Heart right ventricle (tissue), 16 donors: ENCODE data around the gene MRPL40. TPM values are rescaled to one million over a fixed set of nuclear protein-coding genes. Genes with fewer than 3 reads are reported as not detected.
A peak's percentile ranks its signal among the peaks of the same experiment; 100 is the strongest.

Source experiments
- ATAC-seq, 8 donors: fragments of 200-7000 bp; cut with Tn5 transposase; one replicate each; pipeline ENCODE4 v1.9.1; 2020; ENCODE audit warnings: mild to moderate bottlenecking in 8 of 8, moderate library complexity in 8 of 8, moderate number of reproducible peaks in 1 of 8
- DNase-seq, 2 donors: peaks; one replicate each; pipeline ENCODE4 v3.0.0-alpha.2; 2020
- H3K27ac ChIP-seq, 10 donors: fragments of 200-600 bp; sonication (generic) in 2 of 10; one replicate each; pipeline versions ENCODE4 v1.5.0 to v1.8.0; 2020 to 2022; ENCODE audit warnings: mild to moderate bottlenecking in 3 of 10
- H3K27me3 ChIP-seq, 7 donors: fragments of 200-600 bp; one replicate each; pipeline ENCODE4 v1.8.0; 2021 to 2022; ENCODE audit warnings: mild to moderate bottlenecking in 2 of 7
- H3K36me3 ChIP-seq, 9 donors: fragments of 200-600 bp; sonication (generic) in 1 of 9; one replicate each; pipeline versions ENCODE4 v1.5.0 to v1.8.0; 2020 to 2022; ENCODE audit warnings: mild to moderate bottlenecking in 2 of 9
- H3K4me1 ChIP-seq, 9 donors: fragments of 200-600 bp; sonication (generic) in 1 of 9; one replicate each; pipeline versions ENCODE4 v1.5.0 to v1.8.0; 2020 to 2022; ENCODE audit warnings: mild to moderate bottlenecking in 4 of 9
- H3K4me3 ChIP-seq, 10 donors: fragments of 200-600 bp; sonication (generic) in 2 of 10; one replicate each; pipeline versions ENCODE4 v1.5.0 to v1.8.0; 2020 to 2022; ENCODE audit warnings: mild to moderate bottlenecking in 7 of 10, moderate library complexity in 2 of 10
- H3K9me3 ChIP-seq, 11 donors: fragments of 200-600 bp in 10 of 11; sonication (generic) in 2 of 11; one replicate each; pipeline versions ENCODE4 v1.5.0 to v1.8.0; 2013 to 2022; ENCODE audit warnings: mild to moderate bottlenecking in 2 of 11, control low read depth in 1 of 11, moderate library complexity in 1 of 11
- WGBS, 2 donors: extraction: QIAGEN DNeasy Blood & Tissue Kit; methylation state at CpG; one replicate each; pipeline ENCODE4 v1.1.7; 2013; ENCODE audit warnings: inconsistent platforms in 1 of 2; 5-methylcytosine and 5-hydroxymethylcytosine counted together
- intact Hi-C, 10 donors: fragments of 100-400 bp; cut with DNase I; formaldehyde crosslinking; loops; one replicate each; pipeline versions ENCODE4 v1.11.1 to v1.14.2; 2022
- polyA plus RNA-seq, 2 donors: library from polyadenylated mRNA; stranded (reverse); fragments of 200-250 nt; gene quantifications; one replicate each; pipeline ENCODE4 v1.2.3, GENCODE V29; 2013
- total RNA-seq, 10 donors: library from RNA; stranded (reverse); fragmentation: NEBNext Ultra II Directional in 3 of 10; extraction: Animal tissue kit (Norgen Biotek cat#: 25700) in 3 of 10; gene quantifications; one replicate each; pipeline versions ENCODE4 v1.2.1 to v1.2.4, GENCODE V29; 2021 to 2023
- TF ChIP-seq, protein P1 (sequence below), 9 donors: fragments of 200-600 bp; sonication (generic) in 2 of 9; IDR thresholded peaks; one replicate each; pipeline versions ENCODE4 v1.5.0 to v1.8.0; 2021 to 2022; ENCODE audit warnings: antibody characterized with exemption in 9 of 9, mild to moderate bottlenecking in 5 of 9, moderate library complexity in 1 of 9
- donor health status: Arrhythmogenic right ventricular cardiomyopathy.
- donor health status: ischemic (EF 13 %, LVEDD 7.1; RV severe dilation, severe dysfunction).
- donor health status: healthy with polysubstance abuse.
- donor health status: DM: no; HTN: yes; CAD: no.
- donor health status: DM: no; HTN: no; CAD: no.
- donor health status: ischemic (EF 25% LVEDD 6.9; RV normal size, moderate dysfunction).
- donor health status: ischemic (EF 25% LVEDD 5.7; RV mildly dilated, moderate dysfunction).
- donor health status: healthy.
- donor health status: DM: yes; HTN: yes; CAD: no.
- donor health status: Ischemic cardiomyopathy.
- donor health status: ischemic (EF 35%, LVEDD 5.7; RV mildly dilated, moderate dysfunction).
- donor health status: nonischemic (EF 11% LVEDD 7.7; RV severe dilation, severe dysfunction).
- donor health status: DM: yes; HTN: yes; CAD: no.
- donor health status: PGD.
- donor health status: ischemic (EF 29% LVEDD 5.4; RV normal size, mild dysfunction).
- donor health status: nonischemic (EF 23%, LVEDD 6.1; RV moderate dilation, normal function).

Gene MRPL40
- total and polyA plus RNA-seq, 12 donors = 49.2 to 117 (median 56.7) TPM

DNA sequence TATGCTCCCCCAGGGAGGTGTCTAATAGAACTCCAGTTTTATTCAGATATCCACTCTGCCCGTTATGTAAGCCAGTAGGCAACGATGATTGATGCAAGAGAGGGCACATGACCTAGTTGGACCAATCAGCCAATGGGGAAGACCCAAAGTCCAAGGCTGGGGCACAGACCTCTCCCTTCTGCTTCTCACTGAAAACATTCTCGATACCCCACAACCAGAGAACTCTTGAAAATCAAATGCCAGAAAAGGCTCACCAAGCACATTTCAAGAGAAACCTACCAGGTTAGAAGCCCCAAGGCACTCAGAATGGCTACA lies 8.2 kb upstream of the MRPL40 start:
- ATAC-seq = no peak
- Histone ChIP-seq H3K9me3 (no peaks in the 10 kb centered on the region), H3K4me1 (peaks cover 3 to 84% (median 33%) of the 10 kb centered on the region in 9 donors), H3K4me3 (no peak overlapping the region), H3K27me3 (no peaks in the 10 kb centered on the region), H3K27ac (peak overlapping the region in 1 of 10 donors; percentile 12), H3K36me3 (peaks cover 0 to 8% (median 0%) of the 10 kb centered on the region in 9 donors)
- 87 to 89% methylated on average over 3 of the region's 3 CpGs for WGBS, 2 donors
- TF ChIP-seq, protein P1, sequence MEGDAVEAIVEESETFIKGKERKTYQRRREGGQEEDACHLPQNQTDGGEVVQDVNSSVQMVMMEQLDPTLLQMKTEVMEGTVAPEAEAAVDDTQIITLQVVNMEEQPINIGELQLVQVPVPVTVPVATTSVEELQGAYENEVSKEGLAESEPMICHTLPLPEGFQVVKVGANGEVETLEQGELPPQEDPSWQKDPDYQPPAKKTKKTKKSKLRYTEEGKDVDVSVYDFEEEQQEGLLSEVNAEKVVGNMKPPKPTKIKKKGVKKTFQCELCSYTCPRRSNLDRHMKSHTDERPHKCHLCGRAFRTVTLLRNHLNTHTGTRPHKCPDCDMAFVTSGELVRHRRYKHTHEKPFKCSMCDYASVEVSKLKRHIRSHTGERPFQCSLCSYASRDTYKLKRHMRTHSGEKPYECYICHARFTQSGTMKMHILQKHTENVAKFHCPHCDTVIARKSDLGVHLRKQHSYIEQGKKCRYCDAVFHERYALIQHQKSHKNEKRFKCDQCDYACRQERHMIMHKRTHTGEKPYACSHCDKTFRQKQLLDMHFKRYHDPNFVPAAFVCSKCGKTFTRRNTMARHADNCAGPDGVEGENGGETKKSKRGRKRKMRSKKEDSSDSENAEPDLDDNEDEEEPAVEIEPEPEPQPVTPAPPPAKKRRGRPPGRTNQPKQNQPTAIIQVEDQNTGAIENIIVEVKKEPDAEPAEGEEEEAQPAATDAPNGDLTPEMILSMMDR (IDR thresholded peaks at IDR 0.05) = no peak
- DNase-seq = no peak
- intact Hi-C loops = no loop called here

DNA sequence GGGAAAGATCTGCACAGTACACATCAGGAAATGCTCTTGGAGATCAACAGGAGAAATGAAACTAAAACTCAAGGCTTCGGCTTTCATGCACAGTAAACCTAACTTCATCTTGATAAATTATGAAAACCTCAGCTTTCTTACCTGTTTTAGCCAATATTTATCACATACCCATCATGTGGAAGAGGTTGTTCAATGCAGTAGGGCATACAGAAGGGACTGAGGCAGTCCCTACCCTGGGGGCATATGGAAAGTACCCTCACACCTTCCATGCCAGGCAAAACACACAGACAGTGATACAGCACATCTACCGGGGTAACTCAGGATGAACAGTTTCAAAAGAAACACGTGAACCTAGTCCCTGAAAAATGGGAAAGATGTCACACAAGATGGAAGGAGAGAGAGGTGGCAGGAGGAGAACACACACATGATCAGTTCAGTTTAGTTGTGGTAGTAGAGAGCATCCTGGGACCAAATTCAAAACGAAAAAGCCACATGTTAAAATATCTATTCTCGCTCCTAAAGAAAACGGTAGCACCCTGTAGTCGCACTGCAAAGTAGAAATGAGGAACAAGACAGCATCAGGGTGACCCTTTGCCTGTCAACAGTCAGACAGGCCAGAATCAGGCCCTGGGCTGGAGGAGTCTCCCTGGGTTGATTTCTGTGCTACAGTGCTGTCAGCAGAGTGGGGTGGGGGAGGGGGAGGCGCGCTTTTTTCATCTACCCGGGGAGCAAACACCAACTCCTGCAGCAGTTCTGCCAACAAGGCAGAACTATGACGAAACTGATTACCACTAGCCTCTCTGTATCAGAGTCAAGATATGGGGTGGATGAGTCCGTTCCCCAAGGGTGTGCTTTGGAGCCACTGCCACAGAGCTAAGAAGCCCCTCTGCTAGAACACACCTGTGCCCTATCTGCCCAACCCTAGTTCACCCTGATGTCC lies 2.1 kb upstream of the MRPL40 start:
- Histone ChIP-seq H3K27me3 (no peaks in the 10 kb centered on the region), H3K4me3 (peak overlapping the region; percentile 65 to 94 (median 80)), H3K27ac (peak overlapping the region in 9 of 10 donors; percentile 70 to 99 (median 93)), H3K4me1 (peaks cover 7 to 64% (median 41%) of the 10 kb centered on the region in 9 donors), H3K9me3 (no peaks in the 10 kb centered on the region), H3K36me3 (peaks cover 0 to 17% (median 8%) of the 10 kb centered on the region in 9 donors)
- WGBS, 2 donors = 10 to 11% methylated on average over 12 of the region's 12 CpGs
- ATAC-seq (no peak), DNase-seq (peak; percentile 15 to 28)
- intact Hi-C loops = loop anchor here in 6 of 10 donors (2.0 to 10.0 kb wide), 5 partner anchors 47 to 253 kb away; partner anchors contain the start of genes CDC45 (in 3 of the 6), UFD1 (in 3 of the 6), CLTCL1 (in 2 of the 6) and SLC25A1 (in 2 of the 6)
- TF ChIP-seq, protein P1 (IDR thresholded peaks at IDR 0.05) = no peak

DNA sequence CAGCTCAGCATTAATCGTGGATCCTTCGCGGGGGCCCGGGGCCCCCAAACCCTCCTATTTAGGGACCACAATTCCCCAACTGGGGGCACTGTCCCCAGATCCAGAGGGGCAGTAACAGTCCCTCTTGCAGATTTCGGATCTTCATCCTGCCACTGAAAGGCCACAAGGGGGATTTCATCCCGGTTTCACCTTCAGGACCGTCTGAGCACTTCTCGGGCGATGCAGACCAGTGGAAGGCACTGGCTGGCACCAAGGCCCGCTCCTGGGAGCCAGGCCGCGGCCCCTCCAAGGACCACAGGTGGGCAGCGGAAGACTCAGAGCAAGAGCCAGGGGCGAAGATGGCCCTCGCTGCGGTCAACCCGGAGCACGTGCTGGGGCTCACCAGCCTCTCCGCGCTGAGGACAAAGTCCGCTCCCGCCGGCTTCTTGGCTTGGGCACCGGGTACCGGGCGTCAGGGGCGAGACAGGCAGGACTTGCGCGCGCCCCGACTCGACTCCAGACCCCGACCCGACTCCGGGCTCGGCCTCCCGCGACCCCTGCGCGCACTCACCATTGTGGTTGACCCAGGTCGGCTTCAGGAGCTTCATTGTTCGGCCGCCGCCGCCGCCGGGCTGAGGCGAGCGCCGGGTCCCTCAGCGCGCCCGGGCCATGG lies 1.3 kb upstream of the MRPL40 start:
- Histone ChIP-seq H3K9me3 (no peaks in the 10 kb centered on the region), H3K36me3 (peaks cover 0 to 25% (median 16%) of the 10 kb centered on the region in 9 donors), H3K27me3 (no peaks in the 10 kb centered on the region), H3K4me1 (peaks cover 7 to 56% (median 40%) of the 10 kb centered on the region in 9 donors), H3K27ac (peak overlapping the region in 9 of 10 donors; percentile 70 to 99 (median 93)), H3K4me3 (peak overlapping the region; percentile 65 to 94 (median 80))
- 0 to 1% methylated on average over 42 to 53 of the region's 53 CpGs for WGBS, 2 donors
- intact Hi-C loops = loop anchor here in 6 of 10 donors (2.0 to 10.0 kb wide), 5 partner anchors 46 to 254 kb away; partner anchors contain the start of genes CDC45 (in 3 of the 6), UFD1 (in 3 of the 6), CLTCL1 (in 2 of the 6) and SLC25A1 (in 2 of the 6)
- TF ChIP-seq, protein P1 (IDR thresholded peaks at IDR 0.05) = peak in 1 of 9 donors; percentile 22
- DNase-seq (peak in 1 of 2 donors; percentile 40), ATAC-seq (no peak)

DNA sequence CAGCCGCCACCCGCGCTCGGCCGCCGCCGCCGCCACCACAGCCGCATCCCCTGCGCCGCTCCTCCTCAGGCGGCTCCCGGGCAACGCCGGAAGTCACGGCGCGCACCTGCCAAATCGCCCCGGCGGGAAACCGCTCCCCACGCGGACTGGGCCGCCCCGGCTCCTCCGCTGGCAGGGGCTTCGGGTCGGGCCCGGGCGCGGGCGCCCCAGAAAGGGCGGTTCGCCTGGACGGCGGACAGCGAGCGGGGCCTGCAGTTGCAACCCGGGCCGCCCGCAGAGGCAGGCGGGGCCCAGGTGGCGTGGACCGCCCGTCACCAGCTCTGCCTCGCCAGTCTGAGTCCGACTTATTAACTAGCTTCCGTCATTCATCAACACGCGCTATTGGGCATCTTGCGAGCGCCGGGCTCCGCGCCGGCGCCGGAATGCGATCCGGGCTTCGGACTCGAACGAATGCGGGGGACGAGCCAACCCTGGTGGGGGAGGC lies 654 bp upstream of the MRPL40 start, which contains the start of gene HIRA:
Gene HIRA, minus strand, starts transcription at position 85 of the 484 bp plus-strand sequence. CDS start 257 bp downstream, outside the sequence.
- Histone ChIP-seq H3K9me3 (no peaks in the 10 kb centered on the region), H3K4me3 (peak within 1 kb of the TSS; percentile 65 to 94 (median 84)), H3K27ac (peak within 1 kb of the TSS; percentile 89 to 99 (median 98)), H3K36me3 (peaks cover 0 to 31% (median 16%) of the 10 kb centered on the region in 9 donors), H3K4me1 (peaks cover 7 to 55% (median 34%) of the 10 kb centered on the region in 9 donors), H3K27me3 (no peaks in the 10 kb centered on the region)
- ATAC-seq (peak; percentile 42 to 83 (median 78)), DNase-seq (peak; percentile 75 to 87)
- TF ChIP-seq, protein P1 (IDR thresholded peaks at IDR 0.05) = no peak
- 1% methylated on average over 55 to 66 of the region's 66 CpGs for WGBS, 2 donors
- intact Hi-C loops = loop anchor here in 7 of 10 donors (1.0 to 10.0 kb wide), 8 partner anchors 15 to 254 kb away; partner anchors contain the start of genes CDC45 (in 4 of the 7), UFD1 (in 4 of the 7), C22orf39 (in 2 of the 7) and CLTCL1 (in 2 of the 7)
